Activated CD8-positive, alpha-beta T cell treated with anti-CD3 and anti-CD28 coated beads for 36 hours (primary cell): ENCODE data around the gene GOLGA8T. TPM values are rescaled to one million over a fixed set of nuclear protein-coding genes. Genes with fewer than 3 reads are reported as not detected.
"Not testable (repeated sequence)": the region's sequence is repeated elsewhere in the genome, so short reads cannot be mapped to it uniquely, and the experiment has no call there.

Experiments used
- ATAC-seq: fragments of 200-7000 bp; cut with Tn5 transposase; one replicate; pipeline ENCODE4 v1.10.0; 2021; ENCODE audit warnings: mild to moderate bottlenecking, moderate library complexity
- CTCF ChIA-PET: fragments of 350-600 bp; sonication (Branson Sonifier 250); formaldehyde crosslinking; loops from one replicate; lab custom pipeline; 2021; ENCODE audit warnings: antibody characterized with exemption; lab: Charles Lee
- POLR2A ChIA-PET: fragments of 350-600 bp; sonication (Branson Sonifier 250); formaldehyde crosslinking; loops from one replicate; lab custom pipeline; 2021; ENCODE audit warnings: antibody characterized with exemption; lab: Charles Lee
- DNase-seq: peaks from one replicate; pipeline ENCODE4 v3.0.0-alpha.2; 2020
- H3K27ac Mint-ChIP-seq: one replicate; pipeline ENCODE4 v1.8.0; 2021; ENCODE audit warnings: mild to moderate bottlenecking, mixed read lengths
- H3K27me3 Mint-ChIP-seq: one replicate; pipeline ENCODE4 v1.8.0; 2021; ENCODE audit warnings: mixed read lengths
- H3K36me3 Mint-ChIP-seq: one replicate; pipeline ENCODE4 v1.8.0; 2021; ENCODE audit warnings: low read depth, mixed read lengths
- H3K4me1 Mint-ChIP-seq: one replicate; pipeline ENCODE4 v1.8.0; 2021; ENCODE audit warnings: low read depth, mixed read lengths
- H3K4me3 Mint-ChIP-seq: one replicate; pipeline ENCODE4 v1.8.0; 2021; ENCODE audit warnings: mild to moderate bottlenecking, moderate library complexity, mixed read lengths
- H3K9me3 Mint-ChIP-seq: one replicate; pipeline ENCODE4 v1.8.0; 2021; ENCODE audit warnings: mixed read lengths
- intact Hi-C: fragments of 100-400 bp; cut with micrococcal nuclease; formaldehyde crosslinking; loops from one replicate; pipeline ENCODE4 v1.10.0; 2022
- total RNA-seq, 2 experiments: library from RNA; stranded (reverse); gene quantifications; one replicate each; pipeline ENCODE4 v1.2.3, GENCODE V29; 2021

Gene GOLGA8T
- total RNA-seq, 2 experiments from 2014 or later, result 0.18 TPM; not detected in 1

DNA sequence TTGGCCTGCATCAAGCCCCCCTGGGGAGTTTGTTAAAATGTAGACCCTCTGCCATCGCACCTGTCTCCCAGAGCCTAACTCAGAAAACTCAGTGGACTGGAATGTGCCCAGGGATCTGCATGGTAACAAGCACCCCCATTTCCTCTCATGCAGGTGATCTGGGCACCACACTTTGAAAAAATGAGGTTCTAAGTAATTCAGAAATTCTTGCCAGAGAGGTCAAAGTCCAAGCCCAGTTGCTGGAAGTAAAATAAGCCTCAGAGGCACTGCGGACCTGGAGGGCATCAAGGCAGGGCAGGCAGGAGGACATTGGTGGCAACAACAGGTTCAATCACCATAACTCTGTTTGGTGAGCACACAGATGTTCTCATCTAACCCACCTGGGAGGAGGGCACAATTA, 33.0 kb downstream of the GOLGA8T start:
- POLR2A ChIA-PET, H3K4me3 Mint-ChIP-seq, H3K27ac Mint-ChIP-seq, H3K9me3 Mint-ChIP-seq, H3K27me3 Mint-ChIP-seq, DNase-seq, H3K4me1 Mint-ChIP-seq, H3K36me3 Mint-ChIP-seq, CTCF ChIA-PET, ATAC-seq, intact Hi-C loops: not testable (repeated sequence)

DNA sequence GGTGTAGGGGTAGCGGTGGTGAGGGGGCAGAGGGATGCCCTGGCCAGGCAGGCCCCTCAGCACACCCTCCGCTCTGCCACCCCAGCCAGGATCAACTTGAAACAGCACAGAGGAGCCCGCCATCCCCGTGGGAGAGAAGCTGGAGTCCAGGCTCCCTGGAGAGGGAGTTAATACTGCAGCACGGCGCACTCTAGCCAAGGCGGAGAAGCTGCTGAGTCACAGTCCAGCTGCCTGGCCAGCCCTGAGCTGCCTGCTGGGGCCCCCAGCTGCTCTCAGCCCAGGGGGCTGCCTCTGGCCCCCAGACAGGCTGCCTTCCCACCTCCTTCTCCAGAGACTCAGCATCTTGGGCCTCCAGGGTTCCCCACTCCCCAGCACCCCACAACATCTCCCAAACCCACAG, 36.6 kb downstream of the GOLGA8T start:
- H3K36me3 Mint-ChIP-seq, CTCF ChIA-PET: not testable (repeated sequence)

GRCh38 chr15:30173041-30173608, 38.3 kb downstream of the GOLGA8T start:
- H3K4me1 Mint-ChIP-seq, intact Hi-C loops, H3K36me3 Mint-ChIP-seq, H3K27ac Mint-ChIP-seq, POLR2A ChIA-PET, H3K27me3 Mint-ChIP-seq, H3K4me3 Mint-ChIP-seq, H3K9me3 Mint-ChIP-seq, CTCF ChIA-PET: not testable (repeated sequence)
- peak; percentile 88 for DNase-seq
- peak; percentile 97 for ATAC-seq

More for the DNA sequence above, 36.6 kb downstream of the GOLGA8T start:
- H3K27me3 Mint-ChIP-seq, ATAC-seq, H3K9me3 Mint-ChIP-seq, intact Hi-C loops, DNase-seq, H3K4me1 Mint-ChIP-seq, H3K27ac Mint-ChIP-seq, H3K4me3 Mint-ChIP-seq, POLR2A ChIA-PET: not testable (repeated sequence)

- H3K4me1 Mint-ChIP-seq, H3K27me3 Mint-ChIP-seq, H3K4me3 Mint-ChIP-seq, ATAC-seq, DNase-seq, intact Hi-C loops, H3K27ac Mint-ChIP-seq, H3K36me3 Mint-ChIP-seq, POLR2A ChIA-PET, H3K9me3 Mint-ChIP-seq, CTCF ChIA-PET: not testable (repeated sequence)
Measured at GRCh38 chr15:30175291-30175690, 40.4 kb downstream of the GOLGA8T start.

DNA sequence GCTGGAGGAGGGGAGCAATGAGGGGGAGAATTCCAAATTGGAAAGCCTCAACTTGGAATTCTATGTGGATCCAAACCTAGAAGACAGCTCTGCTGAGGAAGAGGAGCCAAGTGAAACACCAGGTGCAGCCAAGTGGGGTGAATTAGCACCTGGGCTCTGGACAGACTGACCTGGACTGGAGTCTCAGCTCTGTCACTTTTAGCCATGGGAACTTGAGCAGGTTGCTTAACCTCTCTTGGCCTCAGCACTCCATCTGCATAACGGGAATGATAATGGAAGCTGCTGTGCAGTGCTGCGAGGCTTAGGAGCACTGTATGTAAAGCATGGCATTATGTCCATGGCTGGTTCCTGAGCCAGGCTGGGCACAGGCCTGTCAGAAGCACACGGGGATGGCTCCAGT, 41.8 kb downstream of the GOLGA8T start:
- H3K27me3 Mint-ChIP-seq, CTCF ChIA-PET, ATAC-seq, H3K9me3 Mint-ChIP-seq, intact Hi-C loops, H3K27ac Mint-ChIP-seq, POLR2A ChIA-PET, H3K4me1 Mint-ChIP-seq, DNase-seq, H3K36me3 Mint-ChIP-seq, H3K4me3 Mint-ChIP-seq: not testable (repeated sequence)

DNA sequence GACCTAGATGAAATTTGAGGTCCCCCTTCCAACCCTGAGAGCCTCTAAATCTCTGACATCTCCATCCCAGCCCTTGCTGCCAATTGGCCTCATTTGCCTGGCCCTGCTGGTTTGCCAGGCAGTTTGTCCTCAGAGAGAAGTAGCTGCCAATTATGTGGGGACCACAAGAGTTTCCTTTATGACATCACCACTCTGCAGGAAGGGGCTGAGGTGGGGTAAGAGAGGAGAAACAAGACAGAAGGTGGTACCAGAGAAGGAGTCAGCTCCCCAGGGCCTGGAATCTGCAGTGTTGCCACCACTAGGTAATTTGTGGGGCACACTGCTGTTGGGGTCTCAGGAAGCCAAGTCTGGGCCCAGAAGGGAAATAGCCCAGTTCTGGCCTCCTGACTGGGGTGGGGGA, 45.0 kb downstream of the GOLGA8T start:
- intact Hi-C loops, H3K27ac Mint-ChIP-seq, H3K4me3 Mint-ChIP-seq, H3K4me1 Mint-ChIP-seq, POLR2A ChIA-PET, H3K27me3 Mint-ChIP-seq, H3K36me3 Mint-ChIP-seq, CTCF ChIA-PET, H3K9me3 Mint-ChIP-seq, DNase-seq: not testable (repeated sequence)
- peak; percentile 77 for ATAC-seq

- POLR2A ChIA-PET, intact Hi-C loops, H3K36me3 Mint-ChIP-seq, H3K27ac Mint-ChIP-seq, H3K4me1 Mint-ChIP-seq, DNase-seq, H3K4me3 Mint-ChIP-seq, H3K9me3 Mint-ChIP-seq, H3K27me3 Mint-ChIP-seq, ATAC-seq, CTCF ChIA-PET: not testable (repeated sequence)
Measured at GRCh38 chr15:30185495-30185894, 50.6 kb downstream of the GOLGA8T start.

DNA sequence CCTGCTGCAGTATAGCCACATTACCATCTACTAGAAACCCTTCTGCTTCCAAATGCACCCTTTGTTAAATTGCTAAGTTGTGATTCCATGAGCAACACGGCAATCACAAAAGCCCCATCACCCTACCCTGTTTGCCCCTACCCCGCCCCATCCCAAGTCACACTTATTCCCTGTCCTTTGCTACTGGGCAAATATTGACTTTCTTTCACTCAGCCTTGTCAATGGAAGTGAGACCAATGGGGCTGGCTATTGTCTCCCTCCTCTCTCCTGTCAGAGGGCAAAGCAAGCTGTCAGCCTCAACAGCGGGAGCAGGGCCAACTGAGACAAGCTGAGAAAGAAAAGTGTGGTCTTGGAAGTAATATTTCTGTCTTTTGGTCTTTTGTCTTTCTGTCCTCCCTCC, 52.6 kb downstream of the GOLGA8T start:
- H3K9me3 Mint-ChIP-seq, H3K36me3 Mint-ChIP-seq, POLR2A ChIA-PET, DNase-seq, CTCF ChIA-PET, H3K27me3 Mint-ChIP-seq, H3K27ac Mint-ChIP-seq, H3K4me3 Mint-ChIP-seq, H3K4me1 Mint-ChIP-seq, intact Hi-C loops, ATAC-seq: not testable (repeated sequence)

GRCh38 chr15:30189754-30190153, 54.9 kb downstream of the GOLGA8T start:
- H3K27me3 Mint-ChIP-seq, H3K9me3 Mint-ChIP-seq, H3K4me1 Mint-ChIP-seq, ATAC-seq, DNase-seq, H3K4me3 Mint-ChIP-seq, H3K36me3 Mint-ChIP-seq, POLR2A ChIA-PET, intact Hi-C loops, H3K27ac Mint-ChIP-seq, CTCF ChIA-PET: not testable (repeated sequence)

- H3K27me3 Mint-ChIP-seq, H3K27ac Mint-ChIP-seq, POLR2A ChIA-PET, DNase-seq, intact Hi-C loops, CTCF ChIA-PET, H3K4me3 Mint-ChIP-seq, H3K36me3 Mint-ChIP-seq, H3K9me3 Mint-ChIP-seq, ATAC-seq, H3K4me1 Mint-ChIP-seq: not testable (repeated sequence)
Measured at GRCh38 chr15:30191143-30191542, 56.3 kb downstream of the GOLGA8T start.

GRCh38 chr15:30191639-30192038, 56.8 kb downstream of the GOLGA8T start:
- CTCF ChIA-PET, H3K9me3 Mint-ChIP-seq, H3K4me1 Mint-ChIP-seq, H3K27ac Mint-ChIP-seq, POLR2A ChIA-PET, H3K36me3 Mint-ChIP-seq, DNase-seq, H3K27me3 Mint-ChIP-seq, intact Hi-C loops: not testable (repeated sequence)
- ATAC-seq, result peak; percentile 5
- H3K4me3 Mint-ChIP-seq, result peak overlapping the region; percentile 46

DNA sequence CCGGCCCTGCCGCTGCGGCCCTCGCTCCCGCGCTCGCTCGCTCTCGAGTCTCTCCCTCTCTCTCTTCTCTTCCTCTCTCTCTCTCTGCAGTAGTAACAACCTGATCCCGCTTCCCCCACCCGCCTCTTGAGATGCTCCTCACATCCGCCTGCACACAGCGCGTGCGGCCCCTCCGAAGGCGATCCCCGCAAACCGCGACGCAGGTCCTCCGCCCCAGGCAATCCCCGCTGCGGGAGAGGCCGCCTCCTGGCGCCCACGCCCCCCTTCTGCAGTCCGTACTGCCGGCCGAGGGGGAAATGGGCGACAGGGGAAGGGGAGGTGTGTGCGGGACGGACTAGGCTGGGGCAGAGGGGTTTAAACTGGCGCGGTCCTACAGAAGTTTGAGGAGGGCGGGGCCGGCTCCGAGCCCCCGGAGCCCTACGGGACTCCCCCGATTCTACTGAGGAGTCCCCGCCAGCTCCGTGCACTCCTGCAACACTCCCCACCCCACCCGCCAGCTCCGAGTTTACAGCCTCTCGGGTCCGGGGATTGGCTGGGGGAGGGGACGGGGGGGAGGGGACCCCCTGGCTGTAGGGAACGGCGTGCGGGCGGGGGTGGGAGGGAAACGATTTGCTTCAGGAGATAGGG, 57.4 kb downstream of the GOLGA8T start:
- POLR2A ChIA-PET, H3K4me1 Mint-ChIP-seq, H3K9me3 Mint-ChIP-seq, intact Hi-C loops, H3K36me3 Mint-ChIP-seq, H3K4me3 Mint-ChIP-seq, H3K27me3 Mint-ChIP-seq, H3K27ac Mint-ChIP-seq, CTCF ChIA-PET: not testable (repeated sequence)
- ATAC-seq (peak; percentile 71), DNase-seq (peak; percentile 5)
